ENCODE measurements around the gene EIF4H. TPM values are rescaled to one million over a fixed set of nuclear protein-coding genes. Genes with fewer than 3 reads are reported as not detected.

Gene EIF4H
- total and polyA plus RNA-seq, 7 donors: 196 to 327 (median 263) TPM

DNA sequence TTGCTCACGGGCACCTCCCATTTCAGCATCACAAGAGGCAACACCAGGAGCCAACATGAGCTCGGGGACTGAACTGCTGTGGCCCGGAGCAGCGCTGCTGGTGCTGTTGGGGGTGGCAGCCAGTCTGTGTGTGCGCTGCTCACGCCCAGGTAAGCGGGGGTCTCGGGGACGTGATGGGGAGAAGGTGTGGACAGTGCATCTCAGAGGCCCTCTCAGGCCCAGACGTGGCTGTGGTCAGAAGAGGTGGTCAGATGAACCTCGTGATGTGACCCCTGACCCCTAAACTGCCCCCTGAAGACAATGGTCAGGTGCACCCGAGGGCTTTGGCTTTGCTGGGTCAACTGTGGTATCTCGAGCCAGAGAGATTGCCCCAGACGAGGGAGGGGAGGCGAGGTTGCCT lies 41.8 kb downstream of the EIF4H start:
- Histone ChIP-seq H3K4me1 (no peaks in the 10 kb centered on the region), H3K27ac (no peak overlapping the region), H3K27me3 (ENCODE audit: insufficient read depth in 3 of 3, low read length in 2 of 3) (no peaks in the 10 kb centered on the region), H3K9me3 (no peaks in the 10 kb centered on the region), H3K4me3 (no peak overlapping the region), H3K36me3 (ENCODE audit: insufficient read depth in 1 of 2, low read depth in 1 of 2) (peaks cover 0 to 8% of the 10 kb centered on the region in 2 donors)
- DNase-seq (no peak), ATAC-seq (no peak)
- WGBS, 3 donors: 79 to 88% (median 83%) methylated on average over 15 of the region's 15 CpGs
- no peak for TF ChIP-seq CTCF (IDR thresholded peaks at IDR 0.05)
- intact Hi-C loops (cut with DNase I): loop anchor here in 1 of 2 donors (10.0 kb wide), 1 partner anchor 91 kb away; no protein-coding TSS in a partner anchor

- Histone ChIP-seq H3K4me1 (no peaks in the 10 kb centered on the region), H3K4me3 (no peak overlapping the region), H3K36me3 (ENCODE audit: insufficient read depth in 1 of 2, low read depth in 1 of 2) (peaks cover 0 to 8% of the 10 kb centered on the region in 2 donors), H3K27ac (no peak overlapping the region), H3K27me3 (ENCODE audit: insufficient read depth in 3 of 3, low read length in 2 of 3) (no peaks in the 10 kb centered on the region), H3K9me3 (no peaks in the 10 kb centered on the region)
- intact Hi-C loops (cut with DNase I): loop anchor here in 1 of 2 donors (10.0 kb wide), 1 partner anchor 92 kb away; no protein-coding TSS in a partner anchor
- TF ChIP-seq CTCF (IDR thresholded peaks at IDR 0.05): no peak
- 63 to 71% (median 66%) methylated on average over 8 of the region's 8 CpGs for WGBS, 3 donors
- DNase-seq (no peak), ATAC-seq (no peak)
Observed at GRCh38 chr7:74216361-74216761, 42.2 kb downstream of the EIF4H start.

DNA sequence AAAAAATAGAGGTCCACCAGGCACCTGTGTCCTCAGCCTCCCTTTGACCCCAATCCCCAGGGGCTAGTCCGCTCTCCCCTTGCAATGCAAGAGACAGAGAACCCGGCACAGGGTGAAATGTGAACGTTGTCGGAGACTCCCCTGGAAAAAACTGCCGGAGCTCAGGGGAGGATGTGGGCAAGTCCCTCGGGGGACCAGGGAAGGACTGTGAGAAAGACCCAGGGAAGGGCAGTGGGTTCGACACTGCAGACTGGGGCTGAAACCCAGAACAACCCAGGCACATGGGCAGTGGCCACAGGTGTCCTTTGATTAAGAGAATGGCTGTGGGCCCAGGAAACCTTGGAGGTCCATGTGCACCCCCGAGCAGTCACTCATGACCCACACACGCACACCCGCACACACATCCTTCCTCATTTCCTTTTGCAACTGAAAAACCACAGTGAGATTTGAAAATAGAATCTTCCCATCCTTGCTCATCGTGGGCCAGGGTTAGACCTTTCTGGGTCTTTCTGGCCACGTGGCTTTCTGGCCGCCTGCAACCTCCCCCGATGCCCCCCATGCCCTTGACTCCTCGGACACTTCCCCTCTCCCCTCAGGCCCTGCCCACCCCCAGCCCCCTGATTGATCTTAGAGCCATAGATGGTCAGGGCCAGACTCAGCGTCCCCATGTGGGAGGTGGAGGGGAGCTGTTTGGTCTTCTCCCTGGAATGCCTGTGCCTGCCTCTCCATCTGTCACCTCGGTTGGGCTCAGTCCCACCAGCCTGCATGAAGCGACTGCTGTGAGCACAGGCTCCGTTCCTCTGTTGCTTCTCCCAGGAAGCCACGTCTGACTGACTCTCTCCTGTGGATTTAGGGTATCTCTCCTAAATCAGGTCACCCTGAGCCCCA lies 43.5 kb downstream of the EIF4H start:
- no peak overlapping the region for H3K4me3 ChIP-seq
- 51 to 59% (median 58%) methylated on average over 20 of the region's 20 CpGs for WGBS, 3 donors
- intact Hi-C loops (cut with DNase I): loop anchor here in 1 of 2 donors (10.0 kb wide), 1 partner anchor 93 kb away; no protein-coding TSS in a partner anchor

GRCh38 chr7:74218343-74218698 lies 44.2 kb downstream of the EIF4H start:
- no peak for TF ChIP-seq CTCF (IDR thresholded peaks at IDR 0.05)
- no peak for ATAC-seq
- intact Hi-C loops (cut with DNase I): loop anchor here in 1 of 2 donors (10.0 kb wide), 1 partner anchor 94 kb away; no protein-coding TSS in a partner anchor
- Histone ChIP-seq H3K27me3 (ENCODE audit: insufficient read depth in 3 of 3, low read length in 2 of 3) (no peaks in the 10 kb centered on the region), H3K9me3 (no peaks in the 10 kb centered on the region), H3K4me1 (no peaks in the 10 kb centered on the region), H3K4me3 (no peak overlapping the region), H3K36me3 (ENCODE audit: insufficient read depth in 1 of 2, low read depth in 1 of 2) (no peaks in the 10 kb centered on the region), H3K27ac (no peak overlapping the region)
- DNase-seq: no peak
- 82 to 83% (median 82%) methylated on average over 2 of the region's 2 CpGs for WGBS, 3 donors

More for the DNA sequence above, 43.5 kb downstream of the EIF4H start:
- no peak for ATAC-seq
- H3K9me3 ChIP-seq: no peaks in the 10 kb centered on the region
- DNase-seq: no peak
- no peak for TF ChIP-seq CTCF (IDR thresholded peaks at IDR 0.05)
- H3K36me3 ChIP-seq (ENCODE audit: insufficient read depth in 1 of 2, low read depth in 1 of 2): no peaks in the 10 kb centered on the region
- H3K27ac ChIP-seq: no peak overlapping the region
- no peaks in the 10 kb centered on the region for H3K4me1 ChIP-seq
- H3K27me3 ChIP-seq (ENCODE audit: insufficient read depth in 3 of 3, low read length in 2 of 3): no peaks in the 10 kb centered on the region
